Occipital lobe (tissue), 2 donors: Measurements from ENCODE around the gene SLC22A12. TPM values are rescaled to one million over a fixed set of nuclear protein-coding genes. Genes with fewer than 3 reads are reported as not detected.
A peak's percentile ranks its signal among the peaks of the same experiment; 100 is the strongest.

Source experiments
- DNase-seq: peaks from one replicate; lab custom pipeline; 2025; lab: John Stamatoyannopoulos, UW
- total RNA-seq: library from RNA; depleted of rRNA; stranded (reverse); fragments of >200 nt; gene quantifications from one replicate; pipeline ENCODE4 v1.2.3, GENCODE V29; 2014

SLC22A12 gene
- total RNA-seq, 1 donor from 2014 or later: not detected

GRCh38 chr11:64604458-64605243, 13.6 kb downstream of the SLC22A12 start:
- no peak for DNase-seq

GRCh38 chr11:64605244-64605560, 14.2 kb downstream of the SLC22A12 start:
- DNase-seq: no peak

GRCh38 chr11:64605656-64606585, 14.9 kb downstream of the SLC22A12 start:
- no peak for DNase-seq

GRCh38 chr11:64606796-64607380, 15.9 kb downstream of the SLC22A12 start:
- no peak for DNase-seq

- DNase-seq: no peak
These were observed 16.5 kb downstream of the SLC22A12 start for GRCh38 chr11:64607381-64607985.

- DNase-seq: peak; percentile 31
These were observed 17.0 kb downstream of the SLC22A12 start for GRCh38 chr11:64608046-64608445.

GRCh38 chr11:64608636-64609035, 17.6 kb downstream of the SLC22A12 start:
- no peak for DNase-seq

GRCh38 chr11:64609436-64610047, 18.5 kb downstream of the SLC22A12 start:
- no peak for DNase-seq

- no peak for DNase-seq
These were observed 19.6 kb downstream of the SLC22A12 start for GRCh38 chr11:64610596-64610995.

GRCh38 chr11:64611176-64611575, 20.2 kb downstream of the SLC22A12 start:
- no peak for DNase-seq

GRCh38 chr11:64611869-64612646, 21.0 kb downstream of the SLC22A12 start:
- no peak for DNase-seq

- DNase-seq: no peak
These were observed 22.6 kb downstream of the SLC22A12 start for GRCh38 chr11:64613648-64614047.

GRCh38 chr11:64614917-64615316, 23.9 kb downstream of the SLC22A12 start:
- DNase-seq: no peak

GRCh38 chr11:64616817-64617216, 25.8 kb downstream of the SLC22A12 start:
- DNase-seq: no peak

GRCh38 chr11:64619196-64619595, 28.2 kb downstream of the SLC22A12 start:
- peak; percentile 73 for DNase-seq

GRCh38 chr11:64619811-64620380, 28.9 kb downstream of the SLC22A12 start:
- DNase-seq: no peak

- peak; percentile 51 for DNase-seq
These were observed 29.5 kb downstream of the SLC22A12 start for GRCh38 chr11:64620381-64620971.

- no peak for DNase-seq
These were observed 30.4 kb downstream of the SLC22A12 start for GRCh38 chr11:64621283-64622019.

GRCh38 chr11:64622681-64623080, 31.7 kb downstream of the SLC22A12 start:
- no peak for DNase-seq
